HepG2 (cell line): ENCODE measurements around the gene METAP1. TPM values are rescaled to one million over a fixed set of nuclear protein-coding genes. Genes with fewer than 3 reads are reported as not detected.

ENCODE experiments used
- ARHGAP35 ChIP-seq: sonication (generic); formaldehyde crosslinking; IDR thresholded peaks from 2 replicates; pipeline ENCODE4 v1.9.0; 2022; ENCODE audit warnings: mild to moderate bottlenecking, inconsistent platforms, moderate library complexity, missing genetic modification reagents, borderline replicate concordance
- ISX ChIP-seq: sonication (generic); formaldehyde crosslinking; conservative IDR thresholded peaks from 2 replicates; pipeline ENCODE4 v1.5.0; 2020; ENCODE audit warnings: missing genetic modification reagents
- KAT7 ChIP-seq: IDR thresholded peaks from 2 replicates; pipeline ENCODE4 v1.6.1; 2018; ENCODE audit warnings: borderline replicate concordance, missing compliant biosample characterization
- MIER2 ChIP-seq: IDR thresholded peaks from 2 replicates; pipeline ENCODE4 v1.6.1; 2016; ENCODE audit warnings: missing biosample characterization, missing genetic modification reagents
- MLLT10 ChIP-seq: sonication (generic); formaldehyde crosslinking; IDR thresholded peaks from 2 replicates; pipeline ENCODE4 v1.4.0; 2020; ENCODE audit warnings: missing genetic modification reagents
- PTBP1 ChIP-seq: fragments of 200-400 bp; formaldehyde crosslinking; IDR thresholded peaks from 2 replicates; pipeline ENCODE4 v1.6.1; 2018; ENCODE audit warnings: low read length, low read depth; ENCODE audit not compliant: poor library complexity, severe bottlenecking
- RFX5 ChIP-seq: IDR thresholded peaks from 2 replicates; pipeline ENCODE4 v1.6.1; 2011; ENCODE audit warnings: low read depth, low read length, improper control_type of control experiment
- SAP130 ChIP-seq: IDR thresholded peaks from 2 replicates; pipeline ENCODE4 v1.6.1; 2016; ENCODE audit warnings: low read depth
- SKI ChIP-seq: fragments of 450-650 bp; IDR thresholded peaks from one replicate; pipeline ENCODE4 v1.6.1; 2018; ENCODE audit warnings: mild to moderate bottlenecking; ENCODE audit not compliant: partially characterized antibody
- TBP ChIP-seq: sonication (generic); formaldehyde crosslinking; IDR thresholded peaks from 2 replicates; pipeline ENCODE4 v1.5.0; 2020; ENCODE audit warnings: missing genetic modification reagents
- YEATS2 ChIP-seq: sonication (generic); formaldehyde crosslinking; IDR thresholded peaks from 2 replicates; pipeline ENCODE4 v1.4.0; 2020; ENCODE audit warnings: missing genetic modification reagents, borderline replicate concordance
- ZBTB42 ChIP-seq: sonication (generic); formaldehyde crosslinking; IDR thresholded peaks from 2 replicates; pipeline ENCODE4 v1.5.0; 2020; ENCODE audit warnings: mild to moderate bottlenecking, missing genetic modification reagents
- ZFP90 ChIP-seq: sonication (generic); formaldehyde crosslinking; IDR thresholded peaks from 2 replicates; pipeline ENCODE4 v1.8.0; 2022; ENCODE audit warnings: missing genetic modification reagents, mild to moderate bottlenecking, inconsistent platforms, borderline replicate concordance
- ZFY ChIP-seq: sonication (generic); formaldehyde crosslinking; IDR thresholded peaks from 2 replicates; pipeline ENCODE4 v1.4.0; 2020; ENCODE audit warnings: missing genetic modification reagents
- ZNF549 ChIP-seq: sonication (generic); formaldehyde crosslinking; IDR thresholded peaks from 2 replicates; pipeline ENCODE4 v1.5.0; 2020; ENCODE audit warnings: missing genetic modification reagents
- ZNF557 ChIP-seq: sonication (generic); formaldehyde crosslinking; IDR thresholded peaks from 2 replicates; pipeline ENCODE4 v1.4.0; 2020; ENCODE audit warnings: missing genetic modification reagents
- ZNF562 ChIP-seq: sonication (generic); formaldehyde crosslinking; IDR thresholded peaks from 2 replicates; pipeline ENCODE4 v1.8.0; 2022; ENCODE audit warnings: missing genetic modification reagents, borderline replicate concordance
- ZNF703 ChIP-seq: sonication (generic); formaldehyde crosslinking; IDR thresholded peaks from 2 replicates; pipeline ENCODE4 v1.5.1; 2020; ENCODE audit warnings: missing genetic modification reagents, mild to moderate bottlenecking, moderate library complexity, borderline replicate concordance
- ZSCAN21 ChIP-seq: sonication (generic); formaldehyde crosslinking; IDR thresholded peaks from 2 replicates; pipeline ENCODE4 v1.8.0; 2022; ENCODE audit warnings: mild to moderate bottlenecking, missing genetic modification reagents, moderate library complexity, borderline replicate concordance
- polyA plus RNA-seq, 8 experiments: library from polyadenylated mRNA; depleted of rRNA in 3 of 8; stranded (reverse) in 7 of 8; unstranded in 1 of 8; fragments of >200 nt; fragmentation: Illumina TruSeq in 4 of 8; extraction: Trizol in 4 of 8; gene quantifications; 2 replicates each; pipeline versions ENCODE4 v1.2.1 to v1.2.3, GENCODE V29; 2011 to 2016; ENCODE audit warnings: low read depth in 4 of 8, missing spikeins in 1 of 8, mixed read lengths in 1 of 8; ENCODE audit not compliant: insufficient read depth in 1 of 8
- total RNA-seq, 5 experiments: library from RNA; depleted of rRNA; stranded (reverse); fragments of >200 nt; fragmentation: Illumina TruSeq; extraction: Trizol; gene quantifications; 2 replicates each; pipeline ENCODE4 v1.2.3, GENCODE V29; 2016; ENCODE audit warnings: low read depth in 1 of 5
- TF ChIP-seq, protein P1 (sequence below): sonication (generic); formaldehyde crosslinking; conservative IDR thresholded peaks from 2 replicates; pipeline ENCODE4 v1.8.0; 2022; ENCODE audit warnings: low read depth, missing genetic modification reagents
- TF ChIP-seq, protein P2 (sequence below): sonication (generic); formaldehyde crosslinking; IDR thresholded peaks from 2 replicates; pipeline ENCODE4 v1.5.0; 2020; ENCODE audit warnings: missing genetic modification reagents
- TF ChIP-seq, protein P3 (sequence below): sonication (generic); formaldehyde crosslinking; IDR thresholded peaks from 2 replicates; pipeline ENCODE4 v1.9.0; 2021; ENCODE audit warnings: missing genetic modification reagents, mild to moderate bottlenecking, borderline replicate concordance
- TF ChIP-seq, protein P4 (sequence below): conservative IDR thresholded peaks from 2 replicates; pipeline ENCODE4 v1.6.1; 2018; ENCODE audit warnings: missing genetic modification reagents
- TF ChIP-seq, protein P5 (sequence below): sonication (generic); formaldehyde crosslinking; IDR thresholded peaks from 2 replicates; pipeline ENCODE4 v1.8.0; 2022; ENCODE audit warnings: mild to moderate bottlenecking, missing genetic modification reagents, moderate library complexity

Gene METAP1
- total and polyA plus RNA-seq, 2 of the 13 experiments (the other 11 are each of a cell fraction or from before 2014, with no cell fraction given), result 44.9 to 53.5 TPM

DNA sequence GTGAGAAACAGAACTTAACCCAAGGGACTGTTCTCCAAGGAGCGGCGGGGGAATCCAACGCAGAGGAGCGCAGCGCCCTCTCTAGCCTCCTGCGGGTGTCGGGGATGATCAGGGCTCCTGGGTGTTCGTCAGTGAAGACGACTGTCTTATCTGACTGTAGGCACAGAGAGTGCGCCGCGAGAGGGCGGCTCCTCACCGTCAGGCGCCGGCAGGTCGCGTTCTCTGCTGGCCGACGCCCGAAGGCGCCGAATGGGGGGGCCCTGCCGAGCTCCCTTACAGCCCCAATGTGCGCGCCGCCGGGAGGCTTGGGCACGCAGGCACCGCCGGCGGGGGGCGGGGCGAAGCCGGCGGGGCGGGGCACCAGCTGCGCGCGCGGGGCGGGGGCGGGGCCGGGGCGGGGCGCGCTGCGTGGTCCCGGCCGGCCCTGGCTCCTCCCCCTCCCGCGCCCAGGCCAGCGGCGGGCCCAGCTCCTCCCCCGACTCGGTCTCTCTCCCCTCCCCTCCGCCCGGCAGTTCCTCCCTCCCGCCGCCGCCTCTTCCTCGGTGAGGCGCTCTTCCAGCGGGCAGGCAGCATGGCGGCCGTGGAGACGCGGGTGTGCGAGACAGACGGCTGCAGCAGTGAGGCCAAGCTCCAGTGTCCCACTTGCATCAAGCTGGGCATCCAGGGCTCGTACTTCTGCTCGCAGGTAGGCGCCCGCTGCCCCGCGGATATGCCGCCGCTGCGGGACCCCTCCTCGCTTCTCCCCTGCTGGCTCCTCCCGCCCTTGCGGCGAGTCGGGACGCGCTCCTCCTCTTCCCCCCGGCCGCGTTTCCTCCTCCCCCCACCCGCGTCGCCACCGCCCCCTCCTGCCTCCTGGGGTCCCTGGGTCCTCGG, at the start of gene METAP1 (continued):
- TF ChIP-seq ZBTB42 (CRISPR knock-in tag) (no peak; the same call in 1 of the 2 replicates), SAP130 (CRISPR knock-in tag) (peak; percentile 79), TBP (CRISPR knock-in tag) (no peak), ISX (CRISPR knock-in tag) (no peak), ARHGAP35 (no peak; the same call in 1 of the 2 replicates), KAT7 (peak; percentile 39; the same call in 1 of the 2 replicates), MLLT10 (CRISPR knock-in tag) (no peak), ZNF703 (CRISPR knock-in tag) (no peak), MIER2 (CRISPR knock-in tag) (no peak; the same call in 1 of the 2 replicates), ZSCAN21 (peak; percentile 68; the same call in 1 of the 2 replicates), YEATS2 (CRISPR knock-in tag) (peak; percentile 38; the same call in 1 of the 2 replicates), ZFP90 (CRISPR knock-in tag) (no peak), ZNF549 (CRISPR knock-in tag) (no peak), PTBP1 (no peak), SKI (peak; percentile 69), ZFY (CRISPR knock-in tag) (0 out of 2 replicates have a peak, but pooled peaks have one; percentile 44), ZNF557 (CRISPR knock-in tag) (no peak), ZNF562 (CRISPR knock-in tag) (no peak), RFX5 (no peak)
- TF ChIP-seq, protein P1, sequence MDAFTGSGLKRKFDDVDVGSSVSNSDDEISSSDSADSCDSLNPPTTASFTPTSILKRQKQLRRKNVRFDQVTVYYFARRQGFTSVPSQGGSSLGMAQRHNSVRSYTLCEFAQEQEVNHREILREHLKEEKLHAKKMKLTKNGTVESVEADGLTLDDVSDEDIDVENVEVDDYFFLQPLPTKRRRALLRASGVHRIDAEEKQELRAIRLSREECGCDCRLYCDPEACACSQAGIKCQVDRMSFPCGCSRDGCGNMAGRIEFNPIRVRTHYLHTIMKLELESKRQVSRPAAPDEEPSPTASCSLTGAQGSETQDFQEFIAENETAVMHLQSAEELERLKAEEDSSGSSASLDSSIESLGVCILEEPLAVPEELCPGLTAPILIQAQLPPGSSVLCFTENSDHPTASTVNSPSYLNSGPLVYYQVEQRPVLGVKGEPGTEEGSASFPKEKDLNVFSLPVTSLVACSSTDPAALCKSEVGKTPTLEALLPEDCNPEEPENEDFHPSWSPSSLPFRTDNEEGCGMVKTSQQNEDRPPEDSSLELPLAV, result no peak
- TF ChIP-seq, protein P2, sequence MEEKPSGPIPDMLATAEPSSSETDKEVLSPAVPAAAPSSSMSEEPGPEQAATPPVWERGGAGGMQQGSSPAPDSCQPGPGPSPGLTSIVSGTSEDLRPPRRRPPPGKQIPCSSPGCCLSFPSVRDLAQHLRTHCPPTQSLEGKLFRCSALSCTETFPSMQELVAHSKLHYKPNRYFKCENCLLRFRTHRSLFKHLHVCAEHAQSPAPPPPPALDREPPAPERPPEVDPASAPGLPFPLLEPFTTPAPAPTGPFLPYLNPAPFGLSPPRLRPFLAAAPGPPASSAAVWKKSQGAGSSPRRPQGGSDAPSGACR (CRISPR knock-in tag), result 0 out of 2 replicates have a peak, but pooled peaks have one; percentile 54
- TF ChIP-seq, protein P3, sequence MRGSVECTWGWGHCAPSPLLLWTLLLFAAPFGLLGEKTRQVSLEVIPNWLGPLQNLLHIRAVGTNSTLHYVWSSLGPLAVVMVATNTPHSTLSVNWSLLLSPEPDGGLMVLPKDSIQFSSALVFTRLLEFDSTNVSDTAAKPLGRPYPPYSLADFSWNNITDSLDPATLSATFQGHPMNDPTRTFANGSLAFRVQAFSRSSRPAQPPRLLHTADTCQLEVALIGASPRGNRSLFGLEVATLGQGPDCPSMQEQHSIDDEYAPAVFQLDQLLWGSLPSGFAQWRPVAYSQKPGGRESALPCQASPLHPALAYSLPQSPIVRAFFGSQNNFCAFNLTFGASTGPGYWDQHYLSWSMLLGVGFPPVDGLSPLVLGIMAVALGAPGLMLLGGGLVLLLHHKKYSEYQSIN (CRISPR knock-in tag), result no peak
- TF ChIP-seq, protein P4, sequence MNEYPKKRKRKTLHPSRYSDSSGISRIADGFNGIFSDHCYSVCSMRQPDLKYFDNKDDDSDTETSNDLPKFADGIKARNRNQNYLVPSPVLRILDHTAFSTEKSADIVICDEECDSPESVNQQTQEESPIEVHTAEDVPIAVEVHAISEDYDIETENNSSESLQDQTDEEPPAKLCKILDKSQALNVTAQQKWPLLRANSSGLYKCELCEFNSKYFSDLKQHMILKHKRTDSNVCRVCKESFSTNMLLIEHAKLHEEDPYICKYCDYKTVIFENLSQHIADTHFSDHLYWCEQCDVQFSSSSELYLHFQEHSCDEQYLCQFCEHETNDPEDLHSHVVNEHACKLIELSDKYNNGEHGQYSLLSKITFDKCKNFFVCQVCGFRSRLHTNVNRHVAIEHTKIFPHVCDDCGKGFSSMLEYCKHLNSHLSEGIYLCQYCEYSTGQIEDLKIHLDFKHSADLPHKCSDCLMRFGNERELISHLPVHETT, result peak; percentile 51; the same call in 1 of the 2 replicates
- TF ChIP-seq, protein P5, sequence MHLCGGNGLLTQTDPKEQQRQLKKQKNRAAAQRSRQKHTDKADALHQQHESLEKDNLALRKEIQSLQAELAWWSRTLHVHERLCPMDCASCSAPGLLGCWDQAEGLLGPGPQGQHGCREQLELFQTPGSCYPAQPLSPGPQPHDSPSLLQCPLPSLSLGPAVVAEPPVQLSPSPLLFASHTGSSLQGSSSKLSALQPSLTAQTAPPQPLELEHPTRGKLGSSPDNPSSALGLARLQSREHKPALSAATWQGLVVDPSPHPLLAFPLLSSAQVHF (CRISPR knock-in tag), result 0 out of 2 replicates have a peak, but pooled peaks have one; percentile 64
